ENCODE measurements around the gene ACSM4. TPM values are rescaled to one million over a fixed set of nuclear protein-coding genes. Genes with fewer than 3 reads are reported as not detected.

ACSM4 gene
- total and polyA plus RNA-seq, 4 donors = not detected

GRCh38 chr12:7349418-7349817 is 45.5 kb downstream of the ACSM4 start:
- no peak for DNase-seq (ENCODE audit: low spot score)
- Histone ChIP-seq H3K36me3 (ENCODE audit: control insufficient read depth in 4 of 4, insufficient read depth in 3 of 4, low read depth in 1 of 4, low read length in 3 of 4) (no peaks in the 10 kb centered on the region), H3K27ac (ENCODE audit: low read depth in 1 of 2, low read length in 2 of 2) (no peak overlapping the region), H3K9ac (ENCODE audit: low read depth in 1 of 2, low read length in 2 of 2) (no peak overlapping the region), H3K9me3 (ENCODE audit: control insufficient read depth in 4 of 4, low read length in 3 of 4) (peaks cover 0 to 2% (median 0%) of the 10 kb centered on the region in 4 donors), H3K4me1 (ENCODE audit: control insufficient read depth in 4 of 4, insufficient read depth in 4 of 4, low read length in 3 of 4) (no peaks in the 10 kb centered on the region), H3K4me3 (ENCODE audit: low read depth in 1 of 3, low read length in 3 of 3) (no peak overlapping the region), H3K27me3 (ENCODE audit: control insufficient read depth in 4 of 4, insufficient read depth in 4 of 4, low read length in 3 of 4) (no peaks in the 10 kb centered on the region)
- WGBS = 65% methylated on average over 4 of the region's 4 CpGs
- no peak for TF ChIP-seq REST (IDR thresholded peaks at IDR 0.05)
- TF ChIP-seq RXRA (IDR thresholded peaks at IDR 0.05) = no peak
- TF ChIP-seq NR2F2 (IDR thresholded peaks at IDR 0.05) = no peak

GRCh38 chr12:7351177-7351576 is 47.3 kb downstream of the ACSM4 start:
- H3K9ac ChIP-seq (ENCODE audit: low read depth in 1 of 2, low read length in 2 of 2) = no peak overlapping the region
- WGBS = 63% methylated on average over 2 of the region's 2 CpGs
- no peak for TF ChIP-seq REST (IDR thresholded peaks at IDR 0.05)
- TF ChIP-seq NR2F2 (IDR thresholded peaks at IDR 0.05) = no peak
- no peak for TF ChIP-seq TAF1 (conservative IDR thresholded peaks at IDR 0.05)
- no peak for TF ChIP-seq MAX (IDR thresholded peaks at IDR 0.05)
- TF ChIP-seq CTCF (IDR thresholded peaks at IDR 0.05; ENCODE audit: low read depth, low read length, missing input control) = no peak
- no peak for TF ChIP-seq SP1 (IDR thresholded peaks at IDR 0.05)
- no peak for TF ChIP-seq ATF3 (IDR thresholded peaks at IDR 0.05)
- TF ChIP-seq GABPA (IDR thresholded peaks at IDR 0.05 in 1 of 2, conservative IDR thresholded peaks at IDR 0.05 in 1 of 2) = no peak
- TF ChIP-seq FOXA2 (IDR thresholded peaks at IDR 0.05) = no peak
- TF ChIP-seq HNF4G (IDR thresholded peaks at IDR 0.05) = no peak
- no peak for TF ChIP-seq FOXA1 (IDR thresholded peaks at IDR 0.05)
- no peak for TF ChIP-seq RAD21 (IDR thresholded peaks at IDR 0.05)
- no peak for TF ChIP-seq ZBTB33 (IDR thresholded peaks at IDR 0.05)
- TF ChIP-seq RXRA (IDR thresholded peaks at IDR 0.05) = no peak
- TF ChIP-seq EGR1 (IDR thresholded peaks at IDR 0.05; ENCODE audit: low read depth in 2 of 2) = no peak
- DNase-seq (ENCODE audit: low spot score) = no peak
- H3K4me1 ChIP-seq (ENCODE audit: control insufficient read depth in 4 of 4, insufficient read depth in 4 of 4, low read length in 3 of 4) = no peaks in the 10 kb centered on the region
- H3K9me3 ChIP-seq (ENCODE audit: control insufficient read depth in 4 of 4, low read length in 3 of 4) = no peaks in the 10 kb centered on the region
- peaks cover 0 to 4% (median 0%) of the 10 kb centered on the region in 4 donors for H3K27me3 ChIP-seq (ENCODE audit: control insufficient read depth in 4 of 4, insufficient read depth in 4 of 4, low read length in 3 of 4)
- H3K4me3 ChIP-seq (ENCODE audit: low read depth in 1 of 3, low read length in 3 of 3) = no peak overlapping the region
- no peaks in the 10 kb centered on the region for H3K36me3 ChIP-seq (ENCODE audit: control insufficient read depth in 4 of 4, insufficient read depth in 3 of 4, low read depth in 1 of 4, low read length in 3 of 4)
- H3K27ac ChIP-seq (ENCODE audit: low read depth in 1 of 2, low read length in 2 of 2) = no peak overlapping the region

All from liver (tissue), 9 donors.